Stimulated activated CD8-positive, alpha-beta memory T cell treated with anti-CD3 and anti-CD28 coated beads, Interleukin-7, amount 100 ng/mL, for 1 hour (primary cell): Measurements from ENCODE around the gene SNTA1.
"Not testable (repeated sequence)": the region's sequence is repeated elsewhere in the genome, so short reads cannot be mapped to it uniquely, and the experiment has no call there.

Source experiments
- DNase-seq, 2 donors: peaks; one replicate each; pipeline ENCODE4 v3.0.0-alpha.2; 2020; ENCODE audit warnings: low read depth in 2 of 2

Gene SNTA1

DNA sequence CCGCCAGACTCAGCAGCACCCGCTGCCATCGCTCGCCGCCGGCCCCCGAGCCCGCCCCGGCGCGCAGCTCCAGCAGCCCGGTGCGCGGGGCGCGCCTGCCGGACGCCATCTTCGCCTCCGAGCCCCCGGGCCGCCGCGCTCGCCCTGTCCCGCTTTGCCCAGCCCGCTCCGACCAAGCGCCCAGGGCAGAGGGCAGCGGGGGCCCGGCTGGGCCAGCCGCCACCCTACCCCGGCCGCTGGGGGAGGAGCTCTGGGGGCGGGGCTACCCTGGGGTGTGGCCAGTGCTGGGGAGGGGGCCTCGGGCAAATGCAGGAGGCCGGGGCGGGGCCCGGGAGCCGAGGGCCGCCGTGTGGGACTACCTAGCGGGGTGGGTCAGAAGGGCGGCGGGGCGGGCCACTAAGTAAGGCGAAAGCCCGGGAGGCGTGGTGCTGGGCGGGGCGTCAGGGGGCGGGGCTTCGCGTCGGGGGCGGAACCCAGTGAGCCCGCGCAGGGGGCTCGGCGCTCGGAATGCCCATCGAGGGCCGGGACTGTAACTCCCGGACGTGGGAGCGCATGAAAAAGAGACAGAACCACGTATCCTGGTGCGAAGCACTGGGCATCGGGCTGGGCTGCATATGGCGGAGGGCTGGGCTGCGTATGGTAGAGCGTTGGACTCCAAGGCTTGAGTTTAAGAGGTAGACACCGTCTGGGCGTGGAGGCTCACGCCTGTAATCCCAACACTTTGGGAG, at the start of gene SNTA1:
SNTA1 (minus strand) TSS at position 252 of the 728 bp plus-strand sequence; CDS start at position 109, 143 bp downstream.
- DNase-seq, result peak; percentile 79 to 85

GRCh38 chr20:33490934-33491656, 47.5 kb upstream of the SNTA1 start:
- no peak for DNase-seq

DNA sequence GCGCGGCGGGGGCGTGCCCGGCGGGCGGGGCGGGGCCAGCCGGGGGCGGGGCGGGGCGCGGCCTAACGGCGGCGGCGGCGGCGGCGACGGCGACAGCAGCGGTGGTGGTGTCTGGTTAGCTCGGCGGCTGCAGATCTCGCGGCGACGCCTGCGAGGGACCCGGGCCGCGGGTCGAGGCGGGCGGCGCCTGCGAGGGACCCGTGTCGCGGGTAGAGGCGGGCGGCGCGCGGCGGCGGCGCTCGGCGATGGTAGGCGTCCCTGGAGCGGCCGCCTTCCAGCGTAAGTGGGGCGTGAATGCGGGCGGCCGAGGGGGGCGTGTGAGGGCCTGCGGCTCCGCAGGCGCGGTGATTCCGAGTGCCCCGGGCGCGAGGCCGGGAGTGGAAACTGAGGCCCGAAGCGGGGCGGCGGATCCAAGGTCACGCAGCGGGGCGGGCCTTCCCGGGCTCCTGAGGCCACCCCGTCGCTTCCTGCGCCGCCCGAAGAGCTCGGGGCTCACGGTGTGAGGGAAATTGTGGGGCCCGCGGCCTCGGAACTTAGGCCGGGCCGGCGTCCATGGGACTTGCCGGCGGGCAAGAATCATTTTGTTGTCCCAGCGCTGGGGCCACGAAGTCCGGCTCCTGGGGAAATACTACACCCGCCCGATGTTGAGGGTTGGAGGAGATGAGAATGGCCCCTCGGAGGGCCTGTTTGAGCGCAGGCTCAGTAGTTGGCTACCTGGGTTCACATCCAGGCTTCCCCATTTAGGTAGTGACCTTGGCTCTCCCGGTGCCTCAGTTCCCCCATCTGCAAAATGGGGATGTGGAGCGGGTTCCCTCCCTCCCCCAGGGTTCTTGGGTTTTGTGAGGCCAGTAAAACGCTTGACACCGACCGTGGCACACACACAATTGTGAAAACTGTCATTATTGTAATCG, 46.7 kb upstream of the SNTA1 start, which contains the start of gene CBFA2T2:
CBFA2T2 (plus strand) TSS at position 74 of the 911 bp plus-strand sequence; CDS start at position 246, 172 bp downstream.
- DNase-seq, result no peak

GRCh38 chr20:33489495-33490022, 46.0 kb upstream of the SNTA1 start:
- peak; percentile 98 to 99 for DNase-seq

GRCh38 chr20:33488661-33489494, 45.3 kb upstream of the SNTA1 start:
- not testable (repeated sequence) for DNase-seq

DNA sequence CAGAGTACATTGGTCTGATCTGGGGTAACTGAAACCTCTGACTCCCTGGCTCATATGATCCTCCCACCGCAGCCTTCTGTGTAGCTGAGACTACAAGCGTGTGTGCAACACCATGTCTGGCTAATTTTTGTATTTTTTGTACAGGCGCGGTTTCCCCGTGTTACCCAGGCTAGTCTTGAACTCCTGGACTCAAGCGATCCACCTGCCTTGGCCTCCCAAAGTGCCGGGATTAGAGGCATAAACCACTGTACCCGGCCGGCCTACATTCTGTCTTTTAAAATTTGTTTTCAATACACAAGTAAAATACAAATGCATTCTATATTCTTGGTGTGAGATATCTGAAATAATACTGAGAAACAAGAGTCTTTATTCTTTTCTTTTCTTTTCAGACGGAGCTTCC, 44.6 kb upstream of the SNTA1 start:
- DNase-seq, result no peak

DNA sequence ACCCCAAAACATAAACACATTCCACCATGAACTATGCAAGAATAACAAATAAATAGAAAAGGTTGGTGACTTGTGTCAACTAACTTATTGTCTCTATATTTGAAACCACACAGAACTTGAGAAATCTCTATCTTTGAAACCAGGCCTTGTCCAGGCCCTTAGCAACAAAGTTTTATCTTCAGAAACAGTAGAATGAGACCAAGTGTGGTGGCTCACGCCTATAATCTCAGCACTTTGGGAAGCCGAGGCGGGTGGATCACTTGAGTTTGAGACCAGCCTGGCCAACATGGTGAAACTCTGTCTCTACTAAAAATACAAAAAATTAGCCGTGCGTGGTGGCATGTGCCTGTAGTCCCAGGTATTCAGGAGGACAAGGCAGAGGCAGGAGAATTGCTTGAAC, 39.6 kb upstream of the SNTA1 start:
- not testable (repeated sequence) for DNase-seq

GRCh38 chr20:33482581-33482980, 39.0 kb upstream of the SNTA1 start:
- DNase-seq, result no peak

GRCh38 chr20:33481431-33481941, 37.9 kb upstream of the SNTA1 start:
- DNase-seq, result no peak

GRCh38 chr20:33480048-33480447, 36.5 kb upstream of the SNTA1 start:
- DNase-seq, result no peak

DNA sequence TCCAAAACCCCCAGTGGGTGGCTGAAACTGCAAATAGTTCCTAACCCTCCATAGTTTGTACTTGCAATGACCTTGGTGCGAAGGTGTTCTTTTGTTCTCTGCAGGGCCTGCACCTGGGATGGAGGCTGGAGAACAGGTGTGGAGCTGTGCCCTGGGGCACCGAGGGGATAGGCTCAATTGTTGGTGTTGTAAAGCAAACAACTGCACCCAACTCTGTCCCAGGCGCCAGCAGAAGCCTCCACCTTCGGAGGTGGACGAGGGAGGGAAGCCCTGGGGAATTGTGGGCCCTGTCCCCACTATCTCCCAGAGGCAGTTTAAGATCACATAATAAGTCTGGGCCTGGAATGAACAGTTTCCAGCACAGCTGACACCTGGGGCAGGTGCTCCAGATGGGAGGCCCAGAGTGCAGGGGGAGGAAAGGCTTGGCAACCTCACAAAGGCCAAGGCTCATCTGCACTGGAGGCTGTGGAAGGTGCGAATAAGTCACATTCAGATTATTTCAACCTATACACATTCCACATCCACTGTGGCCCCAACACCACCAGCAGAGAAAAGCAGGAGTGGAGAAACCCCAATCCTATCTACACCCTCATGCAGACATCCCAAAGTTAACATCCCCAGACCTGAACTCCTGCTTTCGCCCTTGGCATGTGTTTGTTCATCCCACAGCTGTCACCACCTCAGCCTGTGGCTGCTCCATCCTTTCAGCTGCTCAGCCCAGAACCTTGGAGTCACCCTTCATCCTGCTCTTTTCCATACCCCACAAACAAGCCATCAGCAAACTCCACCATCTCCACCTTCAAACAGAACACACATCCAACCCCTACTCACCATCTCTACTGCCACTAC, 34.0 kb upstream of the SNTA1 start:
- no peak for DNase-seq

DNA sequence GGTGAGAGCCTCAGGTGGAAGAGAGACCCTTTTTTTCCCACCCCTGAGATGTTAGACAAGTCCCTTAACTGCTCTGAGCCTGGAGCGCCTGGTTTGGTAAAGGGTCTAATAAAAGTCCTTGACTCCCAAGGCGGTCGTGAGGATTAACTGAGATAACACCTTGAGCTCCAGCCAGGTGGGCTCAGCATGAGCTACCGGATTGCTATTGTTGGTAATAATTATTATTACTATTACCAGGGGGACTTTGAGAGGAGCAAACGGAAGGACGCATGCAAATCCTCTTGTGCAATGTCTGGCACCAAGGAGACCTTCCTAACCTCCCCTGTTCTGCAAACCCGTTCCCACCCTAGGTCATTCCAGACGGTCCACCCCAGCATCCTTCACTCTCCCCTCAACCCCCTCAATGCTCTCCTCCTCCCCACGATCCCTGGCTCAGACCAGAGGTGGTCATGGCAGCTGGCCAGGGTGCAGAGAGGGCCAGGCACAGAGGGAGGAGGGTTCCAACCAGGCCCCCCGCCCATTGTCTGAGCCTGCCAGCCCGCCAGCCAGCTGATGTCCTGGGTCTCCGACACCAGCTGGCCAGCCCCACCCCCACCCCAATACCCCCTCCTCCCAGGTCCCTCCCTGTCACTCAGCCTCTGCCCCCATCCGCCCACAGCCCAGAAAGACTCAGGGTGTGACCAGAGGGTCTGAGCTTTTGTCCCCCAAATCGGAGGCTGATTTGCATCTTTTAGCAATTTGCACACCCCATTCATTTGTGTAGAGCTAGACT, 32.0 kb upstream of the SNTA1 start:
- no peak for DNase-seq

DNA sequence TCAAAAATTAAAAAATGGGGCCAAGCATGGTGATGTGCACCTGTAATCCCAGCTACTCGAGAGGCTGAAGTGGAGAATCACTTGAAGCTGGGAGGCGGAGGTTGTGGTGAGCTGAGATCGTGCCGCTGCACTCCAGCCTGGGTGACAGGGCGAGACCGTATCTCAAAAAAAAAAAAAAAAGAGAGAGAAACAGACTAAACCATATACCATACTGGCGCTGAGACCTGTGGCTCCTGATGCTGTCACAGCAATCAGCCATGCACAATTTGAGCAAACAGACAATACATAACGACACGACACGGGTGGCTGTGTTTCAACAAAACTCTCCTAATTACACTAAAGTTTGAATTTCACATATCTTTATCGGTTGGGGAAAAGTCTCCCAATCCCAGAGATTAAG, 31.4 kb upstream of the SNTA1 start:
- no peak for DNase-seq

- DNase-seq, result no peak
Observed at GRCh38 chr20:33474097-33474873, 30.7 kb upstream of the SNTA1 start.

- DNase-seq, result no peak
Observed at GRCh38 chr20:33472868-33473435, 29.4 kb upstream of the SNTA1 start.

DNA sequence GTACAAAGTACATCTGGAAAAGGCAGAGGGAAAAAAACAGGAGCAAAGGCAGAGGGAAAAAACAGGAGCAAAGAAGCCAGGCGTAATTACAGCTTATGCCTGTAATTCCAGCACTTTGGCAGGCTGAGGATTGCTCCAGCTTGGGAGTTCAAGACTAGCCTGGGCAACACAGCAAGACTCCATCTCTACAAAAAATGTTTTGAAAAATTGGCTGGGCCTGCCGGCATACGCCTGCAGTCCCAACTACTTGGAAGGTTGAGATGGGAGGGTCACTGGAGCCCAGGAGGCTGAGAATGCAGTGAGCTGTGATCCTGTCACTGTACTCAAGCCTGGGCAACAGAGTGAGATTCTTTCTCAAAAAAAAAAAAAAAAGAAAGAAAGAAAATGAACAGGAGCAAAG, 27.3 kb upstream of the SNTA1 start:
- no peak for DNase-seq

- DNase-seq, result no peak
Observed at GRCh38 chr20:33470457-33470856, 26.9 kb upstream of the SNTA1 start.

DNA sequence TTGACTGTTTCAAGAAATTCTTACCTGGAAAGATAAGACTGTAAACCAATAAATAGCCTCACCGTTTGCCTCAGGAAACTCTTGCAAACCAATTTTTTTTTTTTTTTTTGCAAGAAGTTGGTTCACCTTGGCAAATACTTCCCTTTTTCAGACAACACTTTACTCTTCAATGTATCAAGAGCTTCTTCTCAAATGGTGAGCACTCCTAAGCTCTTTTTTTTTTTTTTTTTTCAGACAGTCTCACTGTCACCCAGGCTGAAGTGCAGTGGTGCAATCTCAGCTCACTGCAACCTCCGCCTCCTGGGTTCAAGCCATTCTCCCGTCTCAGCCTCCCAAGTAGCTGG, 22.7 kb upstream of the SNTA1 start:
- DNase-seq, result no peak
